ENCODE data around the gene OPCML. TPM values are rescaled to one million over a fixed set of nuclear protein-coding genes. Genes with fewer than 3 reads are reported as not detected.

OPCML gene
- total RNA-seq, 1 experiment from 2014 or later = 0.94 TPM

GRCh38 chr11:133476570-133477250 lies 55.6 kb downstream of the OPCML start:
- no peak overlapping the region for H4K5ac ChIP-seq (ENCODE audit: insufficient read length, low read depth, low read length)
- no peak overlapping the region for H2BK5ac ChIP-seq (ENCODE audit: insufficient read length, low read length)
- H3K56ac ChIP-seq (ENCODE audit: insufficient read length, low read depth, low read length) = no peak overlapping the region
- H2BK20ac ChIP-seq (ENCODE audit: low read depth, low read length, poor library complexity, severe bottlenecking) = no peak overlapping the region
- no peak overlapping the region for H4K8ac ChIP-seq (replicated peaks; ENCODE audit: insufficient read length, low read depth, low read length)
- H3K23ac ChIP-seq (ENCODE audit: insufficient read length, low read depth, low read length) = no peak overlapping the region
- no peaks in the 10 kb centered on the region for H3K9me3 ChIP-seq (ENCODE audit: control insufficient read depth, low read depth, low read length)
- Mint-ChIP-seq H3K27me3 (ENCODE audit: low read depth) (no peaks in the 10 kb centered on the region; the same call in 1 of the 2 replicates), H3K27ac (no peak overlapping the region; a peak in 1 of 7 replicates), H3K36me3 (ENCODE audit: insufficient read depth in 1 of 3, low read depth in 3 of 3) (no peaks in the 10 kb centered on the region), H3K9me3 (no peaks in the 10 kb centered on the region), H3K4me1 (peaks cover 19 to 21% of the 10 kb centered on the region in 2 experiments), H3K4me3 (no peak overlapping the region)
- H3K18ac ChIP-seq (ENCODE audit: insufficient read length, low read depth, low read length) = no peak overlapping the region
- H3K4ac ChIP-seq (ENCODE audit: low read depth, low read length) = no peak overlapping the region
- no peak overlapping the region for H3K27ac ChIP-seq (ENCODE audit: insufficient read length, low read depth, low read length)
- H3K27me3 ChIP-seq (ENCODE audit: insufficient read depth, low read length) = no peaks in the 10 kb centered on the region
- H3K4me2 ChIP-seq (ENCODE audit: insufficient read depth, insufficient read length, low read length) = no peak overlapping the region
- peak; percentile 44 for DNase-seq
- H3K4me1 ChIP-seq (ENCODE audit: insufficient read depth, low read length) = no peaks in the 10 kb centered on the region
- peak; percentile 52; the same call in 2 of the 3 replicates for TF ChIP-seq CTCF (conservative IDR thresholded peaks at IDR 0.05)
- WGBS (ENCODE audit: extremely low coverage, insufficient read length, low lambda C conversion rate) = no CpG with 5 or more reads among the region's 11 CpGs
- no peak overlapping the region for H4K91ac ChIP-seq (ENCODE audit: insufficient read length, low read depth, low read length)
- no peak overlapping the region for H2AFZ ChIP-seq (ENCODE audit: low read length)
- no peak overlapping the region for H2BK15ac ChIP-seq (ENCODE audit: low read depth, low read length)
- no peak overlapping the region for H3T11ph ChIP-seq (ENCODE audit: low read length)
- no peak overlapping the region for H3K14ac ChIP-seq (ENCODE audit: insufficient read depth, low read length)
- no peak overlapping the region for H2BK120ac ChIP-seq (ENCODE audit: low read depth, low read length, poor library complexity, severe bottlenecking)
- no peaks in the 10 kb centered on the region for H3K23me2 ChIP-seq (ENCODE audit: insufficient read length, low read depth, low read length, poor library complexity, severe bottlenecking)
- no peaks in the 10 kb centered on the region for H3K79me1 ChIP-seq (ENCODE audit: insufficient read depth, low read depth, low read length, poor library complexity, severe bottlenecking)
- H4K20me1 ChIP-seq (ENCODE audit: control insufficient read depth, insufficient read depth, insufficient read length) = no peaks in the 10 kb centered on the region
- H2AK5ac ChIP-seq (ENCODE audit: insufficient read length, low read length) = no peak overlapping the region
- no peak overlapping the region for H2BK12ac ChIP-seq (ENCODE audit: insufficient read length, low read depth, low read length)
- no peaks in the 10 kb centered on the region for H3K79me2 ChIP-seq (ENCODE audit: insufficient read depth, low read length)
- H3K9ac ChIP-seq (ENCODE audit: extremely low read depth, insufficient read length, low read length) = no peak overlapping the region

Data from H9 (cell line).